GM21423 (cell line): ENCODE data around the gene SRD5A1.

Experiments used
- ATAC-seq: cut with Tn5 transposase; IDR thresholded peaks from one replicate; pipeline ENCODE4 v1.9.1; 2021; ENCODE audit warnings: mild to moderate bottlenecking, moderate library complexity; ENCODE audit not compliant: unreplicated experiment

Gene SRD5A1

GRCh38 chr5:6723816-6724300 lies 90.6 kb downstream of the SRD5A1 start:
- no peak for ATAC-seq
